WTC11 (cell line): ENCODE results near the gene ADORA2B. TPM values are rescaled to one million over a fixed set of nuclear protein-coding genes. Genes with fewer than 3 reads are reported as not detected.

Source experiments
- ATAC-seq: fragments of 200-7000 bp; cut with Tn5 transposase; 2 replicates; pipeline ENCODE4 v1.10.0; 2021; ENCODE audit warnings: mild to moderate bottlenecking, moderate library complexity
- CTCF ChIA-PET: fragments of 300-600 bp; sonication (Branson Sonifier 250); formaldehyde crosslinking; loops from one replicate; lab custom pipeline; 2021; ENCODE audit warnings: antibody characterized with exemption; lab: Charles Lee
- POLR2A ChIA-PET: fragments of 350-600 bp; sonication (Branson Sonifier 250); formaldehyde crosslinking; loops from one replicate; lab custom pipeline; 2021; ENCODE audit warnings: antibody characterized with exemption; lab: Charles Lee
- DNase-seq: peaks from one replicate; pipeline ENCODE4 v3.0.0; 2021; ENCODE audit warnings: low spot score
- H3K27ac Mint-ChIP-seq: 2 replicates; pipeline ENCODE4 v1.8.0; 2021; ENCODE audit warnings: mixed read lengths
- H3K27me3 Mint-ChIP-seq: 2 replicates; pipeline ENCODE4 v1.8.0; 2021; ENCODE audit warnings: low read depth, mild to moderate bottlenecking, moderate library complexity, mixed read lengths
- H3K36me3 Mint-ChIP-seq: 2 replicates; pipeline ENCODE4 v1.8.0; 2021; ENCODE audit warnings: mixed read lengths
- H3K4me1 Mint-ChIP-seq: 2 replicates; pipeline ENCODE4 v1.8.0; 2022; ENCODE audit warnings: mixed read lengths
- H3K4me3 Mint-ChIP-seq: 2 replicates; pipeline ENCODE4 v1.8.0; 2021; ENCODE audit warnings: mild to moderate bottlenecking, moderate library complexity, mixed read lengths
- H3K9me3 Mint-ChIP-seq: 2 replicates; pipeline ENCODE4 v1.8.0; 2021; ENCODE audit warnings: mixed read lengths
- EMX1 ChIP-seq: fragments of 250-450 bp; sonication (Bioruptor Pico); IDR thresholded peaks from 2 replicates; pipeline ENCODE4 v1.8.0; 2021; ENCODE audit warnings: mild to moderate bottlenecking
- ESRRA ChIP-seq: sonication (generic); formaldehyde crosslinking; IDR thresholded peaks from 2 replicates; pipeline ENCODE4 v1.8.1; 2022; ENCODE audit warnings: mild to moderate bottlenecking, missing genetic modification reagents, borderline replicate concordance
- FOXP4 ChIP-seq: sonication (generic); formaldehyde crosslinking; IDR thresholded peaks from 2 replicates; pipeline ENCODE4 v1.8.0; 2022; ENCODE audit warnings: mild to moderate bottlenecking, missing genetic modification reagents
- IRF1 ChIP-seq: sonication (generic); formaldehyde crosslinking; IDR thresholded peaks from 2 replicates; pipeline ENCODE4 v1.8.0; 2023; ENCODE audit warnings: missing genetic modification reagents
- JAZF1 ChIP-seq: fragments of 250-450 bp; sonication (Bioruptor Pico); IDR thresholded peaks from 2 replicates; pipeline ENCODE4 v1.9.0; 2021; ENCODE audit warnings: moderate library complexity, mild to moderate bottlenecking, inconsistent platforms
- JUN ChIP-seq: sonication (generic); formaldehyde crosslinking; IDR thresholded peaks from 2 replicates; pipeline ENCODE4 v1.8.0; 2023; ENCODE audit warnings: mild to moderate bottlenecking, missing genetic modification reagents
- NFE2L1 ChIP-seq: sonication (generic); formaldehyde crosslinking; IDR thresholded peaks from 2 replicates; pipeline ENCODE4 v1.8.1; 2023; ENCODE audit warnings: missing genetic modification reagents
- PRDM15 ChIP-seq: sonication (generic); formaldehyde crosslinking; IDR thresholded peaks from 2 replicates; pipeline ENCODE4 v1.8.0; 2022; ENCODE audit warnings: missing genetic modification reagents
- TCF7 ChIP-seq: sonication (generic); formaldehyde crosslinking; IDR thresholded peaks from 2 replicates; pipeline ENCODE4 v1.8.0; 2022; ENCODE audit warnings: mild to moderate bottlenecking, low read depth, missing genetic modification reagents, moderate library complexity
- USF2 ChIP-seq: sonication (generic); formaldehyde crosslinking; IDR thresholded peaks from 2 replicates; pipeline ENCODE4 v1.8.1; 2023; ENCODE audit warnings: mild to moderate bottlenecking, missing genetic modification reagents, moderate library complexity
- ZNF263 ChIP-seq: sonication (generic); formaldehyde crosslinking; IDR thresholded peaks from 2 replicates; pipeline ENCODE4 v1.8.1; 2022; ENCODE audit warnings: low read depth, mild to moderate bottlenecking, moderate library complexity, missing genetic modification reagents
- ZNF416 ChIP-seq: fragments of 250-450 bp; sonication (Bioruptor Pico); IDR thresholded peaks from 2 replicates; pipeline ENCODE4 v1.9.0; 2021; ENCODE audit warnings: mild to moderate bottlenecking, inconsistent platforms
- ZNF425 ChIP-seq: fragments of 250-450 bp; sonication (Bioruptor Pico); conservative IDR thresholded peaks from 2 replicates; pipeline ENCODE4 v1.9.0; 2021; ENCODE audit warnings: mild to moderate bottlenecking
- ZNF512 ChIP-seq: sonication (generic); formaldehyde crosslinking; IDR thresholded peaks from 2 replicates; pipeline ENCODE4 v1.8.1; 2022; ENCODE audit warnings: missing genetic modification reagents, borderline replicate concordance
- ZNF532 ChIP-seq: fragments of 250-450 bp; sonication (Bioruptor Pico); IDR thresholded peaks from 2 replicates; pipeline ENCODE4 v1.9.0; 2021; ENCODE audit warnings: mild to moderate bottlenecking, borderline replicate concordance
- ZSCAN18 ChIP-seq: fragments of 250-450 bp; sonication (Bioruptor Pico); IDR thresholded peaks from 2 replicates; pipeline ENCODE4 v2.1.2; 2022; ENCODE audit warnings: mild to moderate bottlenecking, moderate library complexity
- total RNA-seq: library from RNA; stranded (reverse); gene quantifications from 3 replicates; pipeline ENCODE4 v1.2.3, GENCODE V29; 2021

Gene ADORA2B
- total RNA-seq, 1 experiment from 2014 or later = 4.2 TPM

- TF ChIP-seq ZNF532 (CRISPR knock-in tag) (no peak), IRF1 (CRISPR knock-in tag) (no peak), ESRRA (CRISPR knock-in tag) (no peak)
Measured at GRCh38 chr17:16019347-16019746, 74.4 kb downstream of the ADORA2B start (continued).

- no peaks in the 10 kb centered on the region for H3K9me3 Mint-ChIP-seq
- TF ChIP-seq ZSCAN18 (no peak), USF2 (CRISPR knock-in tag) (no peak), EMX1 (no peak), ZNF263 (no peak), JAZF1 (no peak), ZNF416 (CRISPR knock-in tag) (no peak), ZNF425 (no peak), TCF7 (CRISPR knock-in tag) (no peak), PRDM15 (no peak), ZNF512 (no peak), IRF1 (CRISPR knock-in tag) (no peak), NFE2L1 (CRISPR knock-in tag) (no peak), FOXP4 (CRISPR knock-in tag) (no peak), JUN (CRISPR knock-in tag) (no peak)
- TF ChIP-seq, all 79 proteins: peak for 0
- peaks cover 64% of the 10 kb centered on the region for H3K36me3 Mint-ChIP-seq
- ChIA-PET POLR2A (no interaction called here), CTCF (no interaction called here)
- DNase-seq (no peak), ATAC-seq (no peak)
- H3K4me3 Mint-ChIP-seq = no peak overlapping the region
- no peaks in the 10 kb centered on the region for H3K27me3 Mint-ChIP-seq
- no peaks in the 10 kb centered on the region for H3K4me1 Mint-ChIP-seq
- H3K27ac Mint-ChIP-seq = peak overlapping the region; percentile 4; the same call in 1 of the 2 replicates
Measured at GRCh38 chr17:16023881-16024280, 79.0 kb downstream of the ADORA2B start.
